HG03135 (cell line): ENCODE measurements around the gene RNF215.

ENCODE experiments used
- ATAC-seq: cut with Tn5 transposase; IDR thresholded peaks from one replicate; pipeline ENCODE4 v1.9.1; 2021; ENCODE audit warnings: mild to moderate bottlenecking, moderate library complexity; ENCODE audit not compliant: unreplicated experiment

The RNF215 gene

DNA sequence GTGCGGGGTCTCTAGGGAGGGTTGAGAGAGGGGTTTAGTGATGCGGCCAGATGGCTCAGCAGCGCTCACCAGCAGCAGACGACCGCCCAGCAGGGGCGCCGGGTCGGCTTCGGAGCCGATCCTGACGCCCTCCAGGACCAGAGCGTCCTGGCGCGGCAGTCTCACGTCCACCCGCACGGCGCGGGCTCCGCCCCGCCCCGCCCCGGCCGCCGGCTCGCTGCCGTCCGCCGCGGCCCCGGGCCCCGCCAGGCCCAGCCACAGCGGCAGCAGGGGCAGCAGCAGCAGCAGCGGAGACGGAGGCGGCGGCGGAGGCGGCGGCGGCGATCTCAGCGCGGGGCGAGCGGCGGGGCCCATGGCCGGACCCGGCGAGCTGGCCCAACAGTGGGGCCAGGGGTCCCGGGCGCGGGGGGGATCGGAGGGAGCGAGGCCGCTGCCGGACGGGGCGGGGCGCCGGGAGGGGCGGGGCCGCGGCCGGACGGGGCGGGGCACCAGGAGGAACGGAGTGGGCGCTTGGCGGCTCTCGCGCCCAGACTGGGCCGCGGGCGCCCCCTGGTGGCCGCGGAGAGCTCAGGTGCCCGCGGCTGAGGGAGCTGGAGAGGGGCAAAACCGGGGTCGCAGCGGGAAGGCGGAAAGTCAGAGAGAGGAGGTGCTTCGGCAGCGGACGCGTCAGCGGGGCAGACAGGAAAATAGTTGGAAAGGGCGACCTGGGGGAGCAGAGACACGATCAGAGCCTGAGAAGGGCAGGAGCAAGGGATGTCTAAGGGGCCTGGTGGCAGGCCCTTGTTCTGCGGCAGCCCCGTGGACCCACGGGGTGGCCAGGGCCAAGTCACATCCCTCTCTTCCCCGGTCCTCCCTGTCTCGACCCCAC lies at the start of gene RNF215:
TSS of gene RNF215 (minus strand) at position 452 of the 868 bp plus-strand sequence. CDS start at position 354, 98 bp downstream.
- peak; percentile 65 for ATAC-seq

GRCh38 chr22:30436196-30436595 lies 49.0 kb upstream of the RNF215 start:
- ATAC-seq, result no peak

DNA sequence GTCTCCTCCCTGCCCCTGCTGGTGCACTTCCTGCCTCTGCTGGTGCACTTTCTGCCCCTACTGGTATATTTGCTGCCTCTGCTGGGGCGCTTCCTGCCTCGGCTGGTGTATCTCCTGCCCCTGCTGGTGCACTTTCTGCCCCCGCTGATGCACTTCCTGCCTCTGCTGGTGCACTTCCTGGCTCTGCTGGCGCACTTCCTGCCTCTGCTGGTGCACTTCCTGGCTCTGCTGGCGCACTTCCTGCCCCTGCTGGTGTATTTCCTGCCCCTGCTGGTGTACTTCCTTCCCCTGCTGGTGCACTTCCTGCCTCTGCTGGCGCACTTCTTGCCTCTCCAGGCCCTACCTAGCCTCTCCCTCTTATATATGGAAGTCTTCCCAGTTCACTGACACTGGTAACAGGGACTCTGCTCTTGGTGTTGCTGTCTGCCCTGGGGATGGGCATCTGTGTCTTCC lies 48.5 kb upstream of the RNF215 start:
- no peak for ATAC-seq

DNA sequence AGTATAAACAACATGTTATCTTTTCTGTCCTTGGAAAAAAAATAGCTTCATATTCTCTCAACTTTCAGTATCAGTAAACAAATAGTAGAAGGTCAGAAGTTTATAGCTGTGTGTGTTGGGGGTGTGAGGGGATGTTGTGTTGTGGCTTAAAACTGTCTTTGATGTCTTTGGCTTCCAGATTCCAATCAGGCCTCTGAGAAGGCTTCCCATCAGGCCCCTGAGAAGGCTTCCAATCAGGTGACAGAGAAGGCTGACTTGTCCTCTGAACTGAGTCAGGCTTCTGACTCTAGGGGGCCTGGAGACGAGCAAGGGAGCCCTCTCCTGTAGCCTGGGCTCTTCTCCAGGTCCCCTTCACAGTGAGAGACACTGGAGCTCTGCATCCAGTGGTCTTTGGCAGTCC lies 47.6 kb upstream of the RNF215 start:
- no peak for ATAC-seq

DNA sequence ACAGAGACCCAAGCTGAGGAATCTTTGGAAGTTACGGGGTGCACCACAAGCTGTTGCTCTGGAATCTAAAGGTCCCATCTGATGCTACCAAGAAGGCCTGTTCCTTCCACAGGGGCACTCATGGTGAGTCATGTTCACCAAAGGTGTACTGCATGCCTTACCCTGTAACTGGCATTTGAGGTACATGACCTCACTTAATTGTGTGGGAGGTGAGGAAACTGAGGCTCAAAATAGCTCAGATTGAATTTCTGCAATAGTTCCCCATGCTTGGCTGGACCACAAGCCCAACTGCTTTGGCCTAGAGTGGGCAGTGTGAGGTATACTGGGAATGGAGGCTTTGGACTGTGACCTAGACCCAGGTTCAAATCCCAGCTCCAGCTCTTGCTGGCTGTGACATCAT lies 46.6 kb upstream of the RNF215 start:
- ATAC-seq, result no peak

DNA sequence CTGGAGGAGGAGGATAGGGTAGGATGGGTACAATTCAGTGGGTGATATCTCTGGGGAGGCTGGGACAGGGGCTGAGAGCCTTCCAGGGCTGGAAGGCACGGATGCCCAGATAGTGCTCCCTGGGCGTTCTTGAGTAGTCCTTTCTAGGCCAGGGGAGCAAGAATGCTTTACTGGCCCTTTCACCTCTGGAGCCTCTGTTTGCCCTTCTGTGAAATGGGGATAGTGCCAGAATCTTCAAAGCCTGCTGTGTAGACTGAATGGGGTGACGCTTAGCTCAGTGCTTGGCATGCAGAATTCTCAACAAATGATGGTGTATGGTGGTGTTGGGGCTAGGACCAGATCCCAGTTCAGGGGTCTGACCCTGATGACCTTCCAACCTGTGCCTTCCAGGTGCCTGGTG lies 46.0 kb upstream of the RNF215 start:
- ATAC-seq, result no peak

GRCh38 chr22:30432520-30432919 lies 45.3 kb upstream of the RNF215 start:
- no peak for ATAC-seq

DNA sequence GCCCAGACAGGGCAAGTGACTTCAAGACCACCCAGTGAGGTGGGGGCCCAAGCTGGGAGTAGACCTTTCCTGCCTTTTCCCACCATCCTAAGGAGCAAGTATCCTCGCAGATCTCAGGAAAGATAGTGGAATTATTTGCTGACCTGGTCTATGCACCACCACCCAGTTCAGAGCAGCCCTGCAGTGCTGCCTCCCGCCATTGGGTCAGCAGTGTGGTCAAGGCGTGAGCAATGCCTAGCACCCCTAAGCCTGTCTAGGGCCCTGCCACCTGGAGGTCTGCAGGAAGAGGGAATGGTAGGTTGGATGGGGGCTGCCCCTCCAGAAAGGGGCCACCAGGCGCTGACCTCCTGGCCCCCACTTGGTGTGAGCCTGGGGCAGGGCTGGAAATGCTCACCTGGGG lies 44.9 kb upstream of the RNF215 start:
- no peak for ATAC-seq

DNA sequence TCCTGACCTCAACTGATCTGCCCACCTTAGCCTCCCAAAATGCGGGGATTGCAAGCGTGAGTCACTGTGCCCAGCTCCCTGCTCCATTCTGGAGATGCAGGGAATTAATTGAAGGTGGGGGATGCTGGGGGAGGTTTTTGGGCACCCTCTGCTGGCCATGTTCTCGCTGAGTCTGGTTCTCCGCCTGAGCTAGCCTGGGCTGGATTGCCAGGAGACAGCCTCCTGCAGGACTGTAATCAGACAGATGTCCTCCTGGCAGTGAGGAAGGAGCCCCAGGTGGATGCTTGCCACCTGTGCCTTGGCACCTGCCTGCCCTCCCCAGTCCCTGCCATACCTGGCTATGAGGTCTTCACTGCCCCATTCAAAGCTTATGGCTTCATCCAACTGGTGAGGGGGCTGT lies 43.7 kb upstream of the RNF215 start:
- no peak for ATAC-seq

DNA sequence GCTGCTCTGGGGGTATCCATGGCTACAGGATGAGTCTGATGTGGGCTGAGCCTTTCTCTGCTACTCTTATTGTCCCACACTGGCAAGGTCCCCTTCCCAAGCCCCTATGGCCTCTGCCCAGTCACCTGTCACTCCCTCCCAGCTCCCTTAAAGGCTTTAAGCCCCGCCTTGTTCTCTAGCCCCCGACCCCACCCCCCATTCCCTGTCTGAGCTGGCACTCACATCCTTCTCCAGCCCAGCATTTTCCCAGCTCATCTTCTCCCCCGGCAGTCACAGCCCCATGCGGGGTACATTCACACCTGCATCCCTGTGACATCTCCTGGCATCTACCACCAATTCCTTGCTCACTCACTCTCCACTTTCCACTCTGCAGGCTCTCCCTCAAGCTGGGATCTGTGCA lies 42.7 kb upstream of the RNF215 start:
- ATAC-seq, result no peak

DNA sequence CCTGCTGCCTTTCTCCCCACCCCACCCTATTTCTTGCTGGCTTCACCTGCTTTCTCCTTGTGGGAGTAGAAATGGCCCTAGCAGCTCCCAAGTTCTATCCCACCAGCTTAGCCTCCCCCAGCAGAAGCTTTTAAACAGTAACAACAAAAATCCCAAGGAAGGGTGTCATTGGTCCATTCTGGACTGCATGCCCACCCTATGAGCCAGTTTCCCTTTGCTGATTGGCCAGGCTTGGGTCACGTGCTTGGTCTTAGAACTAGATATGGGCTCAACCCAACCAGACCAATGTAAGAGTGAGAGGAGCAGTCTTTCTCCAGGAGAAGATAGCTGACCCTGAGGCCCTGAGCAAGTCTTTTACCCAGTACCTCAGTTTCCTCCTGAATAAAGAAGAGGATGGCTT lies 40.7 kb upstream of the RNF215 start:
- ATAC-seq, result no peak

- ATAC-seq, result no peak
These were observed 39.5 kb upstream of the RNF215 start for GRCh38 chr22:30426388-30427353.

DNA sequence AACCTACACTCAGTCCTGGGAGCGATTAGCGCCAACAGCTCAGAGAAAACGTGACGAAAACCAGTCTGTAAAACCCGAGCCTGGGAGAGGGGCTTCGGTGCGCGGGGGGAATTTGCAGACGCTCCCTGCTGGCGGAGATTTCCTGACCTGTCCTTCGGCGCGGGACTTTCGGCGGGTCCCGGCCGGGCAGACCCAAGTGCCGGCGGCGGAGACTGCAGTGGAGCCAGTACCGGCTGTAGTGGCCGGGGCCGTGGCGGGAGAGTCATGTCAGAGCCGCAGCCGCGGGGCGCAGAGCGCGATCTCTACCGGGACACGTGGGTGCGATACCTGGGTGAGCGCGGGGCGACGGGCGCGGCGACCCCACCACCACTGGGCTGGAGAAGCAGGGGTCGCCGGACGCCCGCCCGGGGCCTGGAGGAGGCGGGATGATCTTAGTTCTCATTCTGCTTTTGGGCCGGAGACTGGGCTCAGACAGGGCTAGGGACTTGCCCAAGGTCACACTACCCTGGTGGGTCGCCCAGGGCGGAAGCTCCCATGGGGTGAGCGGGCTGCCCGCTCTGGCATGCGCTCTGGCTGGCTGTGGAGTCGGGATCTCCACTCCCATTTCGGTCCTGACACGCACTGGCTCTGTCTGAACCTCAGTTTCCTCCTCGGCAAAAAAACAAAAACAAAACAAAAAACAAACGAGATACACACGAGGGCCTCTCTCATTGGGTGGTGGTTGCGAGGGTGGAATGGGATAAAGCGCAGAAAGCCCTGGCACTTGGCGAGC lies 38.6 kb upstream of the RNF215 start, which contains the start of gene MTFP1:
TSS of gene MTFP1 (plus strand) at position 153 of the 772 bp plus-strand sequence. CDS start at position 265, 112 bp downstream.
- no peak for ATAC-seq

DNA sequence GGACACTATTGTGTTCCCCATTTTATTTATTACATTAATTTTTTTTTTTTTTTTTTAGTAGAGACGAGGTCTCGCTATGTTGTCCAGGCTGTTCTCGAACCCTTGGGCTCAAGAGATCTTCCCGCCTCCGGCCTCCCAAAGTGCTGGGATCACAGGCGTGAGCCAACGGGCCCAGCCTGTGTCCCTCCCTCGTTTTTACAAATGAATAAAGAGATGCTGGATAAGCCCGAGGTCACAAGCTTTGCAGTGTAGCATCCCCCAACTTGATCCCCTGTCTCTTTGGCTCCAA lies 38.1 kb upstream of the RNF215 start:
- ATAC-seq, result no peak

- ATAC-seq, result no peak
These were observed 37.5 kb upstream of the RNF215 start for GRCh38 chr22:30424534-30425326.

GRCh38 chr22:30423959-30424533 lies 36.8 kb upstream of the RNF215 start:
- peak; percentile 82 for ATAC-seq

GRCh38 chr22:30423301-30423958 lies 36.2 kb upstream of the RNF215 start:
- ATAC-seq, result peak; percentile 12

GRCh38 chr22:30422481-30423300 lies 35.5 kb upstream of the RNF215 start:
- no peak for ATAC-seq
